MG63 (cell line): Measurements from ENCODE around the gene AGMO. TPM values are rescaled to one million over a fixed set of nuclear protein-coding genes. Genes with fewer than 3 reads are reported as not detected.
"Not testable (repeated sequence)": the region's sequence is repeated elsewhere in the genome, so short reads cannot be mapped to it uniquely, and the experiment has no call there.

Source experiments
- DNase-seq: peaks from one replicate; pipeline ENCODE4 v3.0.0-alpha.2; 2020
- H3K27me3 ChIP-seq: fragments of 250-450 bp; sonication (Bioruptor Pico); 2 replicates; pipeline ENCODE4 v1.5.1; 2020; ENCODE audit warnings: mild to moderate bottlenecking, moderate library complexity
- H3K36me3 ChIP-seq: fragments of 250-450 bp; sonication (Bioruptor Pico); 2 replicates; pipeline ENCODE4 v1.5.1; 2020; ENCODE audit warnings: mild to moderate bottlenecking, moderate library complexity
- H3K4me3 ChIP-seq: fragments of 250-450 bp; sonication (Bioruptor Pico); 2 replicates; pipeline ENCODE4 v1.5.1; 2020; ENCODE audit warnings: mild to moderate bottlenecking, moderate library complexity
- H3K9me3 ChIP-seq: fragments of 250-450 bp; sonication (Bioruptor Pico); 2 replicates; pipeline ENCODE4 v1.5.1; 2020; ENCODE audit warnings: mild to moderate bottlenecking, moderate library complexity
- total RNA-seq: library from RNA; depleted of rRNA; stranded (reverse); fragments of >200 nt; shearing (Covaris generic); gene quantifications from 2 replicates; pipeline ENCODE4 v1.2.3, GENCODE V29; 2014; ENCODE audit warnings: low replicate concordance

AGMO gene
- total RNA-seq, 1 experiment from 2014 or later, result not detected

DNA sequence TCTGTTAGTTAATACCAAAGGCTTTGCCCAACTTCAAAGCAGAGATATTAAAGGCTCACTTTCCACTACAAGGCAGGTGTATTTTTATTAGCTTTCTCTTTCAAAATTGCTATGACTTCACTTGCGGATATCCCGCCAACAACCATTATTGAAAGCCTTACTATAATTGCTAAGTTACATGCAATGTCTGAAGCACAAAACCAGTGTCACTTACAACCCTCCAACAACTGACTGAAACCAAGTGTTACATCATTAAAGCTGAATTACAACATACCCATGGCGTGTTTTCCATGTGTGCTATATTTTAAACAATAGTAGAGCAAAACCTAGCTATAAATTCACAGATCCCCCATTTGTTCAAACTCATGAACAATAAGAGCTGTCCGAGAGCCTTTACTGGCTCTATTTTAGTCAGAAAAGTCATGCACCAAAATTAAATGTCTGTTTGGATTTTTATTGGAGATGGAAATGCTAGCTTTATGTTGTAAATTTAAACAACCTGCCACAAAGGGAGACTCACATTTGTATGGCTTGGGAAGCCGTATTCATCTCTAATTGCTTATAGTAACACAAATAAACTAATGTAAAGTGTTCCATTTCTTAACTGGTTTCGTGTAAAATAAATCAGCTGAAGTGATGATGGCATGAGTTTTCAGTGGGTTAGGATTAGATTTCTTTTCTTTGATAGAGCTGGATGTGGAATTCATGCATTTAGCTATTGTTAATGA is 227.1 kb downstream of the AGMO start:
- no peak overlapping the region for H3K4me3 ChIP-seq
- no peaks in the 10 kb centered on the region for H3K36me3 ChIP-seq
- H3K27me3 ChIP-seq, result no peaks in the 10 kb centered on the region
- no peak for DNase-seq
- H3K9me3 ChIP-seq, result no peaks in the 10 kb centered on the region; the same call in 1 of the 2 replicates

- H3K27me3 ChIP-seq, result no peaks in the 10 kb centered on the region
- no peaks in the 10 kb centered on the region for H3K9me3 ChIP-seq
- no peak overlapping the region for H3K4me3 ChIP-seq
- H3K36me3 ChIP-seq, result no peaks in the 10 kb centered on the region
- DNase-seq, result no peak
These were observed 228.9 kb downstream of the AGMO start for GRCh38 chr7:15332956-15333355.

GRCh38 chr7:15330943-15331342 is 230.9 kb downstream of the AGMO start:
- H3K4me3 ChIP-seq, result no peak overlapping the region
- no peaks in the 10 kb centered on the region for H3K27me3 ChIP-seq
- H3K9me3 ChIP-seq, result no peaks in the 10 kb centered on the region
- no peaks in the 10 kb centered on the region for H3K36me3 ChIP-seq
- DNase-seq, result no peak

- no peak overlapping the region for H3K4me3 ChIP-seq
- no peak for DNase-seq
- H3K9me3 ChIP-seq, result no peaks in the 10 kb centered on the region
- no peaks in the 10 kb centered on the region for H3K27me3 ChIP-seq
- no peaks in the 10 kb centered on the region for H3K36me3 ChIP-seq
These were observed 234.8 kb downstream of the AGMO start for GRCh38 chr7:15327001-15327400.

DNA sequence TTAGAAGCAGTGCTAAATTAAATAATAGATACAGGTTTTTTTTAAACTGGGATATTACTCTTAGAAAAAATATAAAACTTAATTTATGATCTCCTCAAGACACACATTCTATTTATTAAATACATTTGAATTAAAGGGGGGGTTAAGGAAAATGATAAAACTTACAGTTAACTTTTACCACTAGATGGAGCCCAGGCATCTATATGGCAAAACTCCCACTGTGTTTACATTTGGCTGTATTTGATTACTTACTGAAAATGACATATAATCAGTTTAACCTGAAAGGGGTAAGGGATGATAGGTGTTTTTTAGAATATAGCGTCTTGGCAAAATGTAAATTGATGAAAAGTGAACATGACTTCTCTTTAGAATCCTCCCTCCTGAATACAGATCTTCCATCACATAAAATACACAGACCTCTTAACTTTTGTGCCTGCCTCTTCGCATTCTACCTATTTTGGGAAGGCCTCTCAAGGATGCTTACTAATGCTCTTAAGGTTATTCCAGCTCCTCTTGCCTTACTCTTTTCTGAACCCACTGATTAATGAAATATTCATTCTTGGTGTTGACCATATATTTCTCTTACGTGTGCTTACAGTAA is 235.7 kb downstream of the AGMO start:
- H3K9me3 ChIP-seq, result no peaks in the 10 kb centered on the region
- H3K4me3 ChIP-seq, result no peak overlapping the region
- no peaks in the 10 kb centered on the region for H3K27me3 ChIP-seq
- H3K36me3 ChIP-seq, result no peaks in the 10 kb centered on the region
- no peak for DNase-seq

- DNase-seq, result peak; percentile 1
- H3K36me3 ChIP-seq, result no peaks in the 10 kb centered on the region
These were observed 238.3 kb downstream of the AGMO start for GRCh38 chr7:15323550-15323949.

DNA sequence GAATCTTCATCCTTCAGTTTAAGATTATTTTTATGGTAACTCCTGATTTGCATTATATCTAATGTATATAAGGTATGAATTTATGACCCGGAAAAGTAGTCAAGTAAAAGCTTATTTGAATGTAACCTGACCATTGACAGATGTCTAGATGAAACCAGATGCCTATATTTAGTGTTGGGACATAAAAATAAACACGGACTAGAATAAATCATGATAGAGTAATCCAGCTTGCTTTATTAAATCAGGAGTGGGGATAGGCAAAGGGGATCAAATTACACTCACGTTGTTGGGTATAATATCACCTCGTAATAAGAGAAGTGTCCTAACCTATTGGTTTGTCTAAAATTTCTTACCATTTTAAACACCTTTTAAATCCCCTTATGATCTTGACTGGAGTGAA is 244.6 kb downstream of the AGMO start:
- Histone ChIP-seq H3K9me3 (no peaks in the 10 kb centered on the region), H3K4me3 (no peak overlapping the region), H3K27me3 (no peaks in the 10 kb centered on the region), H3K36me3 (no peaks in the 10 kb centered on the region)
- no peak for DNase-seq

More at GRCh38 chr7:15323550-15323949, 238.3 kb downstream of the AGMO start:
- Histone ChIP-seq H3K9me3 (no peaks in the 10 kb centered on the region), H3K27me3 (no peaks in the 10 kb centered on the region), H3K4me3 (no peak overlapping the region)

- Histone ChIP-seq H3K4me3 (no peak overlapping the region), H3K36me3 (no peaks in the 10 kb centered on the region), H3K27me3 (no peaks in the 10 kb centered on the region), H3K9me3 (no peaks in the 10 kb centered on the region)
- DNase-seq, result no peak
These were observed 246.1 kb downstream of the AGMO start for GRCh38 chr7:15315678-15316077.

DNA sequence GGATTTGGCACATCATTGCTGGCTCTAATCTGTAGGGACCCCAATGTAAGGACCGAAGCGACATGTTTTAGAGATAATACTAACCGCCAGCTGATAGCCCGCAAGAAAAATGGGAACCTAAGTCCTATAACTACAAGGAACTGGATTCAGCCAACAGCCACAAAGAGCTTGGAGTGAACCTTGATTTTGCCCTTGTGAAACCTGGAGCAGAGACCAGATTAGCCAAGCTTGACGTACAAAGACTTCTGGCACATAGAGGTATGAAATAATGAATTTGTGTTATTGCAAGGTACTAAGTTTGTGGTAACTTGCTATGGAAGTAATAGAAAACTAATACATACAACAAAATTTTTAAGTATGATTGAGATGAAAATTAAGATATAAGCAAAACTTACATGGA is 246.9 kb downstream of the AGMO start:
- no peak overlapping the region for H3K4me3 ChIP-seq
- no peaks in the 10 kb centered on the region for H3K9me3 ChIP-seq
- H3K27me3 ChIP-seq, result no peaks in the 10 kb centered on the region
- no peaks in the 10 kb centered on the region for H3K36me3 ChIP-seq
- DNase-seq, result no peak

- H3K36me3 ChIP-seq, result no peaks in the 10 kb centered on the region
- H3K4me3 ChIP-seq, result no peak overlapping the region
- H3K9me3 ChIP-seq, result no peaks in the 10 kb centered on the region
- no peaks in the 10 kb centered on the region for H3K27me3 ChIP-seq
- DNase-seq, result no peak
These were observed 248.5 kb downstream of the AGMO start for GRCh38 chr7:15313361-15313760.

DNA sequence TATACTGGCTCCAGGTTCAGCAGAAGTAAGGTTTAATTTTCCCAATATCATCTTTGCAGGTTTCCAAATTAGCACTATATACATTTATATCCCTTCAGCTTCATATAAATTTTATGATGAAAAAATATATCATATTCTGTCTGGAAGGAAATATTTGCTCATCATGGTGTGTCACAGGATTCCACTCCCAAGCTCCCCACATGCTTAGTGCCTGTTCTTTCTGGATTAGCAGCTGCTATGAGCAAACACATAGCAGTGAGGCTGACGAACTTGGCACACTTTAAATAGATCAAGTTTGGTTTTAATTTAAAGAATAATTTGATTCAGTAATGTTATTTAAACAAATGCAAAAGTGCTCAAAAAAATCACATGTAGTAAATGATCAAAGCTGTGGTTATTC is 251.9 kb downstream of the AGMO start:
- no peak for DNase-seq
- no peak overlapping the region for H3K4me3 ChIP-seq

GRCh38 chr7:15308821-15309220 is 253.0 kb downstream of the AGMO start:
- no peak for DNase-seq
- H3K4me3 ChIP-seq, result no peak overlapping the region
- H3K9me3 ChIP-seq, result no peaks in the 10 kb centered on the region
- H3K36me3 ChIP-seq, result no peaks in the 10 kb centered on the region
- H3K27me3 ChIP-seq, result no peaks in the 10 kb centered on the region

More for the DNA sequence above, 251.9 kb downstream of the AGMO start:
- Histone ChIP-seq H3K36me3 (no peaks in the 10 kb centered on the region), H3K9me3 (no peaks in the 10 kb centered on the region), H3K27me3 (no peaks in the 10 kb centered on the region)

DNA sequence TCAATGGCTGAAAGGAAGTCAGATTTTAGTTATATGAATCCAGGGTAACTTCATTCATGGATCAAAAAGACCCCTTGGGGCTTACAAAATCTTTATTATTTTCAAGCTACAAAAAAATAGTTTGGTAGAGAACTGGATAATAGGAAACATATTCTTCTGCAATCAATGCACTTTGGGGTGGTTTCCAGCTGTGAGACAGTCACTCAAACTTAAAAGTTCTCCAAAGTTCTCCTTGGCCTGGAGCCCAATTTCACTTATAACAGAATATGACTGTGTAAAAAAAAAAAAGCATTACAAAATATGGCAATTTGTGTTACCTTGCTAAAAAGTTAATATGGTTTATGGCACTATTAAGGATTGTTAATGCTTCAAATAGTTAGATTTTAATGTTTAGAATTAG is 255.5 kb downstream of the AGMO start:
- H3K4me3 ChIP-seq, result no peak overlapping the region
- no peaks in the 10 kb centered on the region for H3K9me3 ChIP-seq
- no peaks in the 10 kb centered on the region for H3K36me3 ChIP-seq
- DNase-seq, result no peak
- no peaks in the 10 kb centered on the region for H3K27me3 ChIP-seq

DNA sequence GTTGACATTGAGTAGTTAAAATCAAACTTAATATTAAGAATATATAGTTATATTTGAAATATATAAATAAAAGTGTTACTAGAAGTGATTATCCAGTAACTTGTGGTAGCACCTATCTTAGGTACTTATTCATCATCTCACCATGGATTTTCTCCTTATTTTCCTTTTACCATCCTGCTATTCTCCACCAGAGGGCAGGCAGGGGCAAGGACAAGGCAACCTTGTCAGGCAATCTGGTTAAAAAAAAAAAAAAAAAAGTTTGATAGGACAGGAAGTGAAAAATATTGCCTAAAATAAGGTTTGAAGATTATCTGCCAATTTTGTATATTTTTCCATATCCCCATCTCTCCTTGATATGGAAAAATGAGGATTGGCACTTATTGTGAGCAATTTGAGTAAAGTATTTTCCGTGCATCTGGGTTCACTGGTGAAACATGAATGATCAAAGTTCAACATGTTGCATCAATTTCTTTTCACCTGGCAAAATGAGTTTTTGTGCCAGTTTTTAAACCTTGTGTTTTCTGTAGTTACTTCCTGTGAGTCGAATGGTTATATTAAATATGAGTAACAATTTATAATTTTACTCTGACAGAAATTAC is 256.7 kb downstream of the AGMO start:
- Histone ChIP-seq H3K36me3 (no peaks in the 10 kb centered on the region), H3K27me3 (no peaks in the 10 kb centered on the region), H3K4me3 (no peak overlapping the region), H3K9me3 (no peaks in the 10 kb centered on the region)
- peak; percentile 32 for DNase-seq

DNA sequence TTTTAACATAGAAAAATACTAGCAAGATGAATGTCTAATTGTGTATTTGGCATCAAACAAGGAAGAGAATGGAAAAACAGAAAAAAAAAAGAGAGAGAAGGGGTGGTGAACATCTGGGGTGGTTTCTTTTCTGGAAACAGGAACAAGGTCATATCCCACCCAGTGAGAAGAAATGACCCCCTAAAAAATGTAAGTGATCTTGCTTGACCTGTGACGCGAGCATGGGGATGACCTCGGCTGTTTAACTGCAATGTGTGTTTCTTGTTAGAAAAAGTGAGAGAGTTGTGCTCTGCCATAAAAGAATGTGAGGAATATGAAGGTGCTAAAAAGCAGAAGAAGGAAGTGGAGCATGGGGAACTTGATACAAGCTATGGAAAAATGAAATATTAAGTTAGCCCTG is 258.5 kb downstream of the AGMO start:
- no peaks in the 10 kb centered on the region for H3K36me3 ChIP-seq
- DNase-seq, result no peak
- no peaks in the 10 kb centered on the region for H3K27me3 ChIP-seq
- H3K9me3 ChIP-seq, result no peaks in the 10 kb centered on the region
- H3K4me3 ChIP-seq, result no peak overlapping the region

- DNase-seq, H3K4me3 ChIP-seq, H3K9me3 ChIP-seq, H3K36me3 ChIP-seq, H3K27me3 ChIP-seq: not testable (repeated sequence)
These were observed 260.8 kb downstream of the AGMO start for GRCh38 chr7:15300986-15301385.

DNA sequence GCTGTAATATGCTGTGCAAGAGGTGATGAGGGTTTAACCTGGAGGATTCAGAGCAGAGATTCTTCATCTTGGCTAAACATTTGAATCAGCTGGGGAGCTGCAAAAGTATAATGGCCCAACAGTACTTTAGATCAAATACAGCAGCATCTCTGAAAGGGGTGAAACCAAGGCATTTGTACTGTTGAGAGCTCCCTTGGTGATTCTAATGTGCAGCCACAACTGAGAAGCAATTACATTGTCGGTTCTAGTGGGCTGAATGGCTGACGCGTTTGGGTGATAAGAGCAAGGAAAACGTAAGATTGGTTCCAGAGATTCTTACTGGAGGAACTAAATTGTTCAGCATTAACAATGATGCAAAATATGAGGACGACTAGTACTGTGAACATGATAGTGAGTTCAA is 269.7 kb downstream of the AGMO start:
- Histone ChIP-seq H3K27me3 (no peaks in the 10 kb centered on the region), H3K36me3 (no peaks in the 10 kb centered on the region), H3K9me3 (no peaks in the 10 kb centered on the region), H3K4me3 (no peak overlapping the region)
- no peak for DNase-seq

DNA sequence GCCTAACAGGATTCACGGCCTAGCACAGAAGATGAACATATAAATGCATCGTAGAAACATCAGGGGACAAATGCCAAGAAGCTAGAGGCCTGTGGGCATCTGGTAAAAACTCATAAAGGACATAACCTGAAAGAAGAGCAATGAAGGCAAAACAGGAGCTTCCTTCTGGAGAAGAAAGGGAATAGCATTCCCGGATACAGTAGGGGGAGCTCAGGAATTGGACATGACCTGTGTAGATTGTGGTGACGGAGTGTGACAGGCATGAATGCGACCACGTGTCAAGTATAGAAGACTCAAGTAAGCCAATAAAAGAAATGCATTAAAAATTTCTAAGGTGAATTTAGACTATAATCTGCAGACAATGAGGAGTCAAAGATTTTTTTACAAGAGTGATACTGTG is 270.1 kb downstream of the AGMO start:
- Histone ChIP-seq H3K4me3 (no peak overlapping the region), H3K36me3 (no peaks in the 10 kb centered on the region), H3K9me3 (no peaks in the 10 kb centered on the region), H3K27me3 (no peaks in the 10 kb centered on the region)
- DNase-seq, result no peak
